ENCODE data around the gene FCRL5. TPM values are rescaled to one million over a fixed set of nuclear protein-coding genes. Genes with fewer than 3 reads are reported as not detected.

The FCRL5 gene
- total RNA-seq, 1 donor from 2014 or later, result not detected

- no peak for TF ChIP-seq CTCF (IDR thresholded peaks at IDR 0.05; ENCODE audit: insufficient read depth, low read length, severe bottlenecking)
- peaks cover 2% of the 10 kb centered on the region for H3K27me3 ChIP-seq (ENCODE audit: control insufficient read depth, insufficient read depth, low read length)
- no peak overlapping the region for H3K4me3 ChIP-seq (ENCODE audit: low read depth, low read length)
- DNase-seq (ENCODE audit: low read depth) (no peak), FAIRE-seq (no peak)
- no peaks in the 10 kb centered on the region for H3K36me3 ChIP-seq (ENCODE audit: control insufficient read depth, insufficient read depth, low read length)
Observed at GRCh38 chr1:157585984-157586383, 33.7 kb upstream of the FCRL5 start.

GRCh38 chr1:157584503-157584902, 32.2 kb upstream of the FCRL5 start:
- DNase-seq (ENCODE audit: low read depth), result no peak
- TF ChIP-seq CTCF (IDR thresholded peaks at IDR 0.05; ENCODE audit: insufficient read depth, low read length, severe bottlenecking), result no peak
- H3K27me3 ChIP-seq (ENCODE audit: control insufficient read depth, insufficient read depth, low read length), result peaks cover 2% of the 10 kb centered on the region
- FAIRE-seq, result no peak
- no peaks in the 10 kb centered on the region for H3K36me3 ChIP-seq (ENCODE audit: control insufficient read depth, insufficient read depth, low read length)
- H3K4me3 ChIP-seq (ENCODE audit: low read depth, low read length), result no peak overlapping the region

GRCh38 chr1:157580828-157581210, 28.5 kb upstream of the FCRL5 start:
- no peaks in the 10 kb centered on the region for H3K36me3 ChIP-seq (ENCODE audit: control insufficient read depth, insufficient read depth, low read length)
- no peak for FAIRE-seq
- DNase-seq (ENCODE audit: low read depth), result no peak
- no peak for TF ChIP-seq CTCF (IDR thresholded peaks at IDR 0.05; ENCODE audit: insufficient read depth, low read length, severe bottlenecking)
- peaks cover 2% of the 10 kb centered on the region for H3K27me3 ChIP-seq (ENCODE audit: control insufficient read depth, insufficient read depth, low read length)
- H3K4me3 ChIP-seq (ENCODE audit: low read depth, low read length), result no peak overlapping the region

- DNase-seq (ENCODE audit: low read depth) (peak; percentile 77), FAIRE-seq (no peak)
- peaks cover 2% of the 10 kb centered on the region for H3K27me3 ChIP-seq (ENCODE audit: control insufficient read depth, insufficient read depth, low read length)
Observed at GRCh38 chr1:157580179-157580827, 28.0 kb upstream of the FCRL5 start.

GRCh38 chr1:157577420-157577819, 25.1 kb upstream of the FCRL5 start:
- H3K27me3 ChIP-seq (ENCODE audit: control insufficient read depth, insufficient read depth, low read length), result peaks cover 2% of the 10 kb centered on the region
- no peak overlapping the region for H3K4me3 ChIP-seq (ENCODE audit: low read depth, low read length)
- DNase-seq (ENCODE audit: low read depth) (no peak), FAIRE-seq (no peak)
- no peak for TF ChIP-seq CTCF (IDR thresholded peaks at IDR 0.05; ENCODE audit: insufficient read depth, low read length, severe bottlenecking)
- no peaks in the 10 kb centered on the region for H3K36me3 ChIP-seq (ENCODE audit: control insufficient read depth, insufficient read depth, low read length)

More at GRCh38 chr1:157580179-157580827, 28.0 kb upstream of the FCRL5 start:
- H3K36me3 ChIP-seq (ENCODE audit: control insufficient read depth, insufficient read depth, low read length), result no peaks in the 10 kb centered on the region
- peak; percentile 66 for TF ChIP-seq CTCF (IDR thresholded peaks at IDR 0.05; ENCODE audit: insufficient read depth, low read length, severe bottlenecking)
- no peak overlapping the region for H3K4me3 ChIP-seq (ENCODE audit: low read depth, low read length)

GRCh38 chr1:157575744-157576143, 23.4 kb upstream of the FCRL5 start:
- no peak for FAIRE-seq
- no peaks in the 10 kb centered on the region for H3K27me3 ChIP-seq (ENCODE audit: control insufficient read depth, insufficient read depth, low read length)
- TF ChIP-seq CTCF (IDR thresholded peaks at IDR 0.05; ENCODE audit: insufficient read depth, low read length, severe bottlenecking), result no peak

More at GRCh38 chr1:157575744-157576143, 23.4 kb upstream of the FCRL5 start:
- no peak for DNase-seq (ENCODE audit: low read depth)
- Histone ChIP-seq H3K4me3 (ENCODE audit: low read depth, low read length) (no peak overlapping the region), H3K36me3 (ENCODE audit: control insufficient read depth, insufficient read depth, low read length) (no peaks in the 10 kb centered on the region)

Measured in bronchial epithelial cell (primary cell).